Sigmoid colon (tissue), 3 donors: ENCODE results near the gene NAA25.

ENCODE experiments used
- POLR2A ChIP-seq, 2 donors: fragments of 450-650 bp; IDR thresholded peaks; one replicate each; pipeline ENCODE4 v1.6.1; 2016; ENCODE audit warnings: antibody characterized with exemption in 2 of 2, mild to moderate bottlenecking in 2 of 2, moderate library complexity in 2 of 2
- TF ChIP-seq, protein P1 (sequence below), 4 experiments: fragments of 450-650 bp in 3 of 4; fragments of 200-600 bp in 1 of 4; IDR thresholded peaks; one replicate each; pipeline ENCODE4 v1.5.1; 2016 to 2019; ENCODE audit warnings: antibody characterized with exemption in 4 of 4, mild to moderate bottlenecking in 3 of 4, moderate library complexity in 2 of 4

DNA sequence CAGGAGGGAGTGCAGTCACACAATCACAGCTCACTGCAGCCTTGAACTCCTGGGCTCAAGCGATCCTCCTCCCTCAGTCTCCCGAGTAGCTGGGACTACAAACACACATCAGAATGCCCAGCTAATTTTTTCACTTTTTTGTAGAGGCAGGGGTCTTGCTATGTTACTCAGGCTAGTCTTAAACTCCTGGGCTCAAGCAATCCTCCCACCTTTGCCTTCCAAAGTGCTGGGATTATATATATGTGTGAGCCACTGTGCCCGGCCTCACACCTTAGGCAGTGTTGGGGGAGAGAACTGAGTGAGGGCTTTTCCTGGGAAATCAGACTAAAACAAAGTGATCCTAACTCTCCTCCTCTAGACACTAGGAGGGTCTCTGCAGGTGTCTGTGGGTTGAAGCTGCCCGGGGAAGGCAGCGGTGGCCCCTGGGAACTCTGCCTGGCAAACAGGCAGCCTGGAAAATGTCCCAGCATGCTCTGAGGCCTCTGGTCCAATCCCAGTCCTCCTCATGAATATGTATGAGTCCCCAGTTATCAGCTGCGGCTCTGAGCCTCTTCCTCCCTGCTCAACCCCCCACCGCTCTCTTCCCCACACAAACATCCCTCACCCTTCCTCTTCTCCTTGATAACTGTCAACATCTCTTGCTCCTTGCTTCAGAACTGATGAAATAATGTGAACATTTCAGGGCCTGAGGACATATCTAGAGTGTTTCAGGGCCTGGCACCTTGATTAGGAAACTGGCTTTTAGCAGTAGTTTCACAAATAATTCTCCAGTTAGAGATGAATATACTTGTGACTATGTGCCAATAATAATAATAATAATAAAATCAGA is 7.9 kb upstream of the NAA25 start:
- TF ChIP-seq, protein P1, sequence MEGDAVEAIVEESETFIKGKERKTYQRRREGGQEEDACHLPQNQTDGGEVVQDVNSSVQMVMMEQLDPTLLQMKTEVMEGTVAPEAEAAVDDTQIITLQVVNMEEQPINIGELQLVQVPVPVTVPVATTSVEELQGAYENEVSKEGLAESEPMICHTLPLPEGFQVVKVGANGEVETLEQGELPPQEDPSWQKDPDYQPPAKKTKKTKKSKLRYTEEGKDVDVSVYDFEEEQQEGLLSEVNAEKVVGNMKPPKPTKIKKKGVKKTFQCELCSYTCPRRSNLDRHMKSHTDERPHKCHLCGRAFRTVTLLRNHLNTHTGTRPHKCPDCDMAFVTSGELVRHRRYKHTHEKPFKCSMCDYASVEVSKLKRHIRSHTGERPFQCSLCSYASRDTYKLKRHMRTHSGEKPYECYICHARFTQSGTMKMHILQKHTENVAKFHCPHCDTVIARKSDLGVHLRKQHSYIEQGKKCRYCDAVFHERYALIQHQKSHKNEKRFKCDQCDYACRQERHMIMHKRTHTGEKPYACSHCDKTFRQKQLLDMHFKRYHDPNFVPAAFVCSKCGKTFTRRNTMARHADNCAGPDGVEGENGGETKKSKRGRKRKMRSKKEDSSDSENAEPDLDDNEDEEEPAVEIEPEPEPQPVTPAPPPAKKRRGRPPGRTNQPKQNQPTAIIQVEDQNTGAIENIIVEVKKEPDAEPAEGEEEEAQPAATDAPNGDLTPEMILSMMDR (IDR thresholded peaks at IDR 0.05): no peak
- TF ChIP-seq POLR2A (IDR thresholded peaks at IDR 0.05): no peak
